ENCODE results near the gene PPP1R7. TPM values are rescaled to one million over a fixed set of nuclear protein-coding genes. Genes with fewer than 3 reads are reported as not detected.

The PPP1R7 gene
- total RNA-seq, 1 experiment from 2014 or later, result 49.1 TPM

DNA sequence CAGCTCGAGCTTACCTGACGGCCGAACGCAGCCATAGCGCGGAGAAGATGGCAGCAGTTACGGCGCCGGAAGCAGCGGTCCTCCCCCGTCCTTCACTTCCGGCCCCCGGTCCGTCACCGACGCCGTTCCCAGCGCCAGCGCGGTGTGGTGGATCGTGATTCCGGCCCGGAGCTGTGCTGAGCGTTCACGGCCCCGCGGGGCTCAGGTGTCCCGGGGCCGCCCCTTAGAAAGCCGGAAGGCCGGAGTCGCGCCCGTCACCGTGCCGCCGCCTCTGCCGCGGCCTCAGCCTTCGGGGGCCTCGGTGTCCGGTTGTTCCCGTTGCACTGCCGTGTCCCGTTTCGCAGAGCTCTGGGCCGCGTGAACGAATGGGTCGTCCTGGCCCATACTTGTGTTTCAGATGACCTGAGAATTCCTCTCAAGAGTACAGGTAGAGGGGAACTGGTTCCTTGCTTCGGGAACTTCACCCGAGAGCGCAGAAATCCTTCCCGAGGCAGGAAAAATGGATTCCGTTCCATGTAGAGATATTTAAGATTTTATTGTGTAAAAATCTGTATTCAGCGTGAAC, 47.9 kb upstream of the PPP1R7 start, which contains the start of gene MTERF4 (continued):
- TF ChIP-seq, protein P1, sequence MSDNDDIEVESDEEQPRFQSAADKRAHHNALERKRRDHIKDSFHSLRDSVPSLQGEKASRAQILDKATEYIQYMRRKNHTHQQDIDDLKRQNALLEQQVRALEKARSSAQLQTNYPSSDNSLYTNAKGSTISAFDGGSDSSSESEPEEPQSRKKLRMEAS (CRISPR knock-in tag; IDR thresholded peaks at IDR 0.05), result peak; percentile 80; the same call in 1 of the 2 replicates
- TF ChIP-seq CREM (CRISPR knock-in tag; IDR thresholded peaks at IDR 0.05), result peak; percentile 73; the same call in 1 of the 2 replicates
- no peak for TF ChIP-seq EMX1 (CRISPR knock-in tag; IDR thresholded peaks at IDR 0.05)
- TF ChIP-seq ZNF416 (CRISPR knock-in tag; IDR thresholded peaks at IDR 0.05), result 0 out of 2 replicates have a peak, but pooled peaks have one; percentile 41
- peak; percentile 95 for TF ChIP-seq GABPB1 (CRISPR knock-in tag; IDR thresholded peaks at IDR 0.05)
- no peak for TF ChIP-seq IRF2 (CRISPR knock-in tag; IDR thresholded peaks at IDR 0.05; ENCODE audit: borderline replicate concordance, low read depth)
- TF ChIP-seq, protein P2, sequence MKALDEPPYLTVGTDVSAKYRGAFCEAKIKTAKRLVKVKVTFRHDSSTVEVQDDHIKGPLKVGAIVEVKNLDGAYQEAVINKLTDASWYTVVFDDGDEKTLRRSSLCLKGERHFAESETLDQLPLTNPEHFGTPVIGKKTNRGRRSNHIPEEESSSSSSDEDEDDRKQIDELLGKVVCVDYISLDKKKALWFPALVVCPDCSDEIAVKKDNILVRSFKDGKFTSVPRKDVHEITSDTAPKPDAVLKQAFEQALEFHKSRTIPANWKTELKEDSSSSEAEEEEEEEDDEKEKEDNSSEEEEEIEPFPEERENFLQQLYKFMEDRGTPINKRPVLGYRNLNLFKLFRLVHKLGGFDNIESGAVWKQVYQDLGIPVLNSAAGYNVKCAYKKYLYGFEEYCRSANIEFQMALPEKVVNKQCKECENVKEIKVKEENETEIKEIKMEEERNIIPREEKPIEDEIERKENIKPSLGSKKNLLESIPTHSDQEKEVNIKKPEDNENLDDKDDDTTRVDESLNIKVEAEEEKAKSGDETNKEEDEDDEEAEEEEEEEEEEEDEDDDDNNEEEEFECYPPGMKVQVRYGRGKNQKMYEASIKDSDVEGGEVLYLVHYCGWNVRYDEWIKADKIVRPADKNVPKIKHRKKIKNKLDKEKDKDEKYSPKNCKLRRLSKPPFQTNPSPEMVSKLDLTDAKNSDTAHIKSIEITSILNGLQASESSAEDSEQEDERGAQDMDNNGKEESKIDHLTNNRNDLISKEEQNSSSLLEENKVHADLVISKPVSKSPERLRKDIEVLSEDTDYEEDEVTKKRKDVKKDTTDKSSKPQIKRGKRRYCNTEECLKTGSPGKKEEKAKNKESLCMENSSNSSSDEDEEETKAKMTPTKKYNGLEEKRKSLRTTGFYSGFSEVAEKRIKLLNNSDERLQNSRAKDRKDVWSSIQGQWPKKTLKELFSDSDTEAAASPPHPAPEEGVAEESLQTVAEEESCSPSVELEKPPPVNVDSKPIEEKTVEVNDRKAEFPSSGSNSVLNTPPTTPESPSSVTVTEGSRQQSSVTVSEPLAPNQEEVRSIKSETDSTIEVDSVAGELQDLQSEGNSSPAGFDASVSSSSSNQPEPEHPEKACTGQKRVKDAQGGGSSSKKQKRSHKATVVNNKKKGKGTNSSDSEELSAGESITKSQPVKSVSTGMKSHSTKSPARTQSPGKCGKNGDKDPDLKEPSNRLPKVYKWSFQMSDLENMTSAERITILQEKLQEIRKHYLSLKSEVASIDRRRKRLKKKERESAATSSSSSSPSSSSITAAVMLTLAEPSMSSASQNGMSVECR (CRISPR knock-in tag; IDR thresholded peaks at IDR 0.05; ENCODE audit: borderline replicate concordance), result peak; percentile 82; the same call in 1 of the 2 replicates
- TF ChIP-seq NFE2L1 (CRISPR knock-in tag; IDR thresholded peaks at IDR 0.05), result peak; percentile 82
- no peak for TF ChIP-seq PRRX2 (CRISPR knock-in tag; IDR thresholded peaks at IDR 0.05)
- TF ChIP-seq, protein P3, sequence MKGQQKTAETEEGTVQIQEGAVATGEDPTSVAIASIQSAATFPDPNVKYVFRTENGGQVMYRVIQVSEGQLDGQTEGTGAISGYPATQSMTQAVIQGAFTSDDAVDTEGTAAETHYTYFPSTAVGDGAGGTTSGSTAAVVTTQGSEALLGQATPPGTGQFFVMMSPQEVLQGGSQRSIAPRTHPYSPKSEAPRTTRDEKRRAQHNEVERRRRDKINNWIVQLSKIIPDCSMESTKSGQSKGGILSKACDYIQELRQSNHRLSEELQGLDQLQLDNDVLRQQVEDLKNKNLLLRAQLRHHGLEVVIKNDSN (CRISPR knock-in tag; IDR thresholded peaks at IDR 0.05), result no peak
- TF ChIP-seq, protein P4, sequence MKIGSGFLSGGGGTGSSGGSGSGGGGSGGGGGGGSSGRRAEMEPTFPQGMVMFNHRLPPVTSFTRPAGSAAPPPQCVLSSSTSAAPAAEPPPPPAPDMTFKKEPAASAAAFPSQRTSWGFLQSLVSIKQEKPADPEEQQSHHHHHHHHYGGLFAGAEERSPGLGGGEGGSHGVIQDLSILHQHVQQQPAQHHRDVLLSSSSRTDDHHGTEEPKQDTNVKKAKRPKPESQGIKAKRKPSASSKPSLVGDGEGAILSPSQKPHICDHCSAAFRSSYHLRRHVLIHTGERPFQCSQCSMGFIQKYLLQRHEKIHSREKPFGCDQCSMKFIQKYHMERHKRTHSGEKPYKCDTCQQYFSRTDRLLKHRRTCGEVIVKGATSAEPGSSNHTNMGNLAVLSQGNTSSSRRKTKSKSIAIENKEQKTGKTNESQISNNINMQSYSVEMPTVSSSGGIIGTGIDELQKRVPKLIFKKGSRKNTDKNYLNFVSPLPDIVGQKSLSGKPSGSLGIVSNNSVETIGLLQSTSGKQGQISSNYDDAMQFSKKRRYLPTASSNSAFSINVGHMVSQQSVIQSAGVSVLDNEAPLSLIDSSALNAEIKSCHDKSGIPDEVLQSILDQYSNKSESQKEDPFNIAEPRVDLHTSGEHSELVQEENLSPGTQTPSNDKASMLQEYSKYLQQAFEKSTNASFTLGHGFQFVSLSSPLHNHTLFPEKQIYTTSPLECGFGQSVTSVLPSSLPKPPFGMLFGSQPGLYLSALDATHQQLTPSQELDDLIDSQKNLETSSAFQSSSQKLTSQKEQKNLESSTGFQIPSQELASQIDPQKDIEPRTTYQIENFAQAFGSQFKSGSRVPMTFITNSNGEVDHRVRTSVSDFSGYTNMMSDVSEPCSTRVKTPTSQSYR (CRISPR knock-in tag; IDR thresholded peaks at IDR 0.05), result 0 out of 2 replicates have a peak, but pooled peaks have one; percentile 36
- TF ChIP-seq, protein P5, sequence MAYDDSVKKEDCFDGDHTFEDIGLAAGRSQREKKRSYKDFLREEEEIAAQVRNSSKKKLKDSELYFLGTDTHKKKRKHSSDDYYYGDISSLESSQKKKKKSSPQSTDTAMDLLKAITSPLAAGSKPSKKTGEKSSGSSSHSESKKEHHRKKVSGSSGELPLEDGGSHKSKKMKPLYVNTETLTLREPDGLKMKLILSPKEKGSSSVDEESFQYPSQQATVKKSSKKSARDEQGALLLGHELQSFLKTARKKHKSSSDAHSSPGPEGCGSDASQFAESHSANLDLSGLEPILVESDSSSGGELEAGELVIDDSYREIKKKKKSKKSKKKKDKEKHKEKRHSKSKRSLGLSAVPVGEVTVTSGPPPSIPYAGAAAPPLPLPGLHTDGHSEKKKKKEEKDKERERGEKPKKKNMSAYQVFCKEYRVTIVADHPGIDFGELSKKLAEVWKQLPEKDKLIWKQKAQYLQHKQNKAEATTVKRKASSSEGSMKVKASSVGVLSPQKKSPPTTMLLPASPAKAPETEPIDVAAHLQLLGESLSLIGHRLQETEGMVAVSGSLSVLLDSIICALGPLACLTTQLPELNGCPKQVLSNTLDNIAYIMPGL (CRISPR knock-in tag; IDR thresholded peaks at IDR 0.05), result peak; percentile 95
- TF ChIP-seq, protein P6, sequence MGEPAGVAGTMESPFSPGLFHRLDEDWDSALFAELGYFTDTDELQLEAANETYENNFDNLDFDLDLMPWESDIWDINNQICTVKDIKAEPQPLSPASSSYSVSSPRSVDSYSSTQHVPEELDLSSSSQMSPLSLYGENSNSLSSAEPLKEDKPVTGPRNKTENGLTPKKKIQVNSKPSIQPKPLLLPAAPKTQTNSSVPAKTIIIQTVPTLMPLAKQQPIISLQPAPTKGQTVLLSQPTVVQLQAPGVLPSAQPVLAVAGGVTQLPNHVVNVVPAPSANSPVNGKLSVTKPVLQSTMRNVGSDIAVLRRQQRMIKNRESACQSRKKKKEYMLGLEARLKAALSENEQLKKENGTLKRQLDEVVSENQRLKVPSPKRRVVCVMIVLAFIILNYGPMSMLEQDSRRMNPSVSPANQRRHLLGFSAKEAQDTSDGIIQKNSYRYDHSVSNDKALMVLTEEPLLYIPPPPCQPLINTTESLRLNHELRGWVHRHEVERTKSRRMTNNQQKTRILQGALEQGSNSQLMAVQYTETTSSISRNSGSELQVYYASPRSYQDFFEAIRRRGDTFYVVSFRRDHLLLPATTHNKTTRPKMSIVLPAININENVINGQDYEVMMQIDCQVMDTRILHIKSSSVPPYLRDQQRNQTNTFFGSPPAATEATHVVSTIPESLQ (CRISPR knock-in tag; IDR thresholded peaks at IDR 0.05), result no peak
- peak; percentile 63; the same call in 1 of the 2 replicates for TF ChIP-seq ELF4 (CRISPR knock-in tag; IDR thresholded peaks at IDR 0.05; ENCODE audit: low read depth)
- TF ChIP-seq ATF1 (CRISPR knock-in tag; IDR thresholded peaks at IDR 0.05), result 0 out of 2 replicates have a peak, but pooled peaks have one; percentile 28
- TF ChIP-seq ZNF317 (CRISPR knock-in tag; IDR thresholded peaks at IDR 0.05; ENCODE audit: borderline replicate concordance, low read depth), result peak; percentile 44; the same call in 1 of the 2 replicates
- no peak for TF ChIP-seq TEAD1 (CRISPR knock-in tag; IDR thresholded peaks at IDR 0.05)
- TF ChIP-seq FOXP1 (CRISPR knock-in tag; IDR thresholded peaks at IDR 0.05; ENCODE audit: borderline replicate concordance), result peak; percentile 91
- no peak for TF ChIP-seq RORB (CRISPR knock-in tag; IDR thresholded peaks at IDR 0.05)
- TF ChIP-seq SMAD3 (CRISPR knock-in tag; IDR thresholded peaks at IDR 0.05; ENCODE audit: borderline replicate concordance), result 0 out of 2 replicates have a peak, but pooled peaks have one; percentile 20
- TF ChIP-seq KAT7 (CRISPR knock-in tag; IDR thresholded peaks at IDR 0.05; ENCODE audit: borderline replicate concordance), result peak; percentile 90; the same call in 1 of the 2 replicates
- TF ChIP-seq, protein P7, sequence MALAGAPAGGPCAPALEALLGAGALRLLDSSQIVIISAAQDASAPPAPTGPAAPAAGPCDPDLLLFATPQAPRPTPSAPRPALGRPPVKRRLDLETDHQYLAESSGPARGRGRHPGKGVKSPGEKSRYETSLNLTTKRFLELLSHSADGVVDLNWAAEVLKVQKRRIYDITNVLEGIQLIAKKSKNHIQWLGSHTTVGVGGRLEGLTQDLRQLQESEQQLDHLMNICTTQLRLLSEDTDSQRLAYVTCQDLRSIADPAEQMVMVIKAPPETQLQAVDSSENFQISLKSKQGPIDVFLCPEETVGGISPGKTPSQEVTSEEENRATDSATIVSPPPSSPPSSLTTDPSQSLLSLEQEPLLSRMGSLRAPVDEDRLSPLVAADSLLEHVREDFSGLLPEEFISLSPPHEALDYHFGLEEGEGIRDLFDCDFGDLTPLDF (CRISPR knock-in tag; IDR thresholded peaks at IDR 0.05), result no peak
- TF ChIP-seq, protein P8, sequence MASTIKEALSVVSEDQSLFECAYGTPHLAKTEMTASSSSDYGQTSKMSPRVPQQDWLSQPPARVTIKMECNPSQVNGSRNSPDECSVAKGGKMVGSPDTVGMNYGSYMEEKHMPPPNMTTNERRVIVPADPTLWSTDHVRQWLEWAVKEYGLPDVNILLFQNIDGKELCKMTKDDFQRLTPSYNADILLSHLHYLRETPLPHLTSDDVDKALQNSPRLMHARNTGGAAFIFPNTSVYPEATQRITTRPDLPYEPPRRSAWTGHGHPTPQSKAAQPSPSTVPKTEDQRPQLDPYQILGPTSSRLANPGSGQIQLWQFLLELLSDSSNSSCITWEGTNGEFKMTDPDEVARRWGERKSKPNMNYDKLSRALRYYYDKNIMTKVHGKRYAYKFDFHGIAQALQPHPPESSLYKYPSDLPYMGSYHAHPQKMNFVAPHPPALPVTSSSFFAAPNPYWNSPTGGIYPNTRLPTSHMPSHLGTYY (CRISPR knock-in tag; IDR thresholded peaks at IDR 0.05), result no peak
- 0 out of 2 replicates have a peak, but pooled peaks have one; percentile 64 for TF ChIP-seq ZNF138 (CRISPR knock-in tag; conservative IDR thresholded peaks at IDR 0.05)

Data from WTC11 (cell line).